HG02798 (cell line): Measurements from ENCODE around the gene PEPD.

Experiments
- ATAC-seq: cut with Tn5 transposase; IDR thresholded peaks from one replicate; pipeline ENCODE4 v1.9.1; 2021; ENCODE audit warnings: mild to moderate bottlenecking; ENCODE audit not compliant: unreplicated experiment, poor library complexity

Gene PEPD

DNA sequence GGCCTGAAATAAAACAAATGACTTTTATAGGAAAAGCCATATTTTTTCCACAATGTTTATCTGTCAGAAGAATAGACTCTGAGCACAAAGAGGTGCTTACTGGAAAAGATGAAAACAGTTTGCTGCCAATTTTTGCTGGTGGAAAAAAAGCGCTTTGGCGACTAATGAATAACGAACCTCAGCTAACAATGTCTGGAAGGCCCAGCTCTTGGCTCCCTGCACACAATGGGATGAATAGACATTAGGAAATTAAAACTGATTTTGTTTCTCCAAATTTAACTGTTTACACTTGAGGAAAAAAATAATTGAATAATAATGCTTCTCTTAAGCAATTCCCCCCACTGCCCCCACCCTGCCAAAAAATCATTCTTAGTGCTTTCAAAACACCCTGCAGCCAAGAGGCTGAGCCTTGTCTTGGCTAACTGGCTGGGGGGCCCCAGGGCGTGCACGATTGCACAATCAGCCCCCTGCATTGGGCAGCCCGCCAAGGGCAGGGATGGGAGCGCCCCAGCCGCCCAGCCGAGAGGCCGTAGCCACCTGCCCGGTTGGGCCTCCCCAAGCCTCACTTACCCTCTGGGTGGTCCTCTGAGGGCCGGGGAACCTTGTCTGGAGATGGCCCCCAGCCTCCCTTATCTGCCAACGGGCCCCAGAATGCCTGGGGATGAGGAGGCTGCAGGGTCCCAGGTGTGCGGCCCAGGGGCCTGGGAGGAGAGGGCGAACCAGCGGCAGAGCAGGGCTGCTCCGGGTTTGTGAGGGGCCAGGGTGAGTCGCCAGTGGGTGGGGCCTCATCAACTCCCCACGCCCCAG lies 131.3 kb downstream of the PEPD start:
- no peak for ATAC-seq

DNA sequence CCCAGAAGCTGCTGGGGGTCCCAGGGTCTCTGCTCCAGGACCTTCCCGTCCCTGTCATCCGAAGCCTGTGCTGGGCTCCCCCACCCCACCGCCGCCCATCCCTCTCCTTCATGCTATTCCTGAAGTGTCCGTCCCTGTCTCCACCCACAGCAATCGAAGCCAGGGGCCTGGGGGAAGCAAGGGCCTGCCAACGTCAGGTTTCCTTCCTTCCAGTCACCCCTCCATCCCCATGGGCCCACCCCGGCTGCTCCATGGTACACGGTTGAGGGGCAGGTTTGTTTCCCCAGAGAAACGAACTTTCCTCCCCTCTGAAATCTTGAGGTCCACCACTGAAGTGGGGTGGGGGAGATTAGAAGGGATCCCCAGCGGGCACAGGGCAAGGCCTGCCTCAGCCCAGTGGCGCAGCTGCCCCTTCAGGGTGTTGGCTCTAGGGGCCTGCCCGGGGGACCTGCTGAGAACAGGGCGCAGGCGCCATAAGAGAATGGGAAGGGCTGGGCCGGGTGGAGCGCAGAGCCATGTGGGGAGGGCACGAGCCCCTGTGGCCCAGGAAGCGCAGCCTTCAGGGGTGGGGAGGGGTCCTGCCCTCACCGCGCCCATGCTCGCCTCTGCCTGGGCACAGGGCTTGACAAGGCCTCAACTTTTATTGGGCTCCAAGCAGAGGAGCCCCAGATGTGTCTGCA lies 132.0 kb downstream of the PEPD start:
- ATAC-seq: no peak

DNA sequence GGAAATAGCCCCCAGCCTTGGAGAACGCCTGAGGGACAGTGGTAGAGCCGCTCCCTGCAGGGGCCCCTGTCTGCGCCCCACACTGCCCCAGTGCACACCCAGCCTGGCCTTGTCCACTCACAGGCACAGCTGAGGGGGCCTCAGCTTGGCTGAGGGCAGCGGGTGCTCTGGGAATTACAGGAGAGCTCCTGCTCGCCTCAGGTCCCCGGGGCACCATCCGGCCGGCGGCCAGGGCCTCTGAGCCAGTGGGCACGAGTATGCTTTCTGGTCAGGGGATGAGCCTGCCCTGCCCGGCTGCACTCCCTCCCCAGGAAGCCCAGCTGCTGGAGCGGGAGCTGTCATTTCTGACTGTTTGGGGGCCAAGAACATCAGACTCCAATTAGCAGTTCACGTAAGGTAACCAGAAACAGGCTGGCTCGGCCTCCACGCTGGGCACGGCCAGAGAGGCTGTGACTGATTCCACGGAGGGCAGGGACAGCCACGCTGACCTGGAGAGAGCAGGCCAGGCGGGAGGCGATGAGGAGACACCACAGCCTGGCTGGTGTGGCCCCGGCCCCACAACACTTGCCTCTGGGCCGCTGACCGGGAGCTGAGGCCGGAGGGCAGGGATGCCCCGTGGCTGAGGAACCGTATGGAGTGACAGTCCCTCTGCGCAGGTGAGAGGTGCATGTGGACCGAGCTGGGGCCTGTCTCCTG lies 132.7 kb downstream of the PEPD start:
- ATAC-seq: no peak

DNA sequence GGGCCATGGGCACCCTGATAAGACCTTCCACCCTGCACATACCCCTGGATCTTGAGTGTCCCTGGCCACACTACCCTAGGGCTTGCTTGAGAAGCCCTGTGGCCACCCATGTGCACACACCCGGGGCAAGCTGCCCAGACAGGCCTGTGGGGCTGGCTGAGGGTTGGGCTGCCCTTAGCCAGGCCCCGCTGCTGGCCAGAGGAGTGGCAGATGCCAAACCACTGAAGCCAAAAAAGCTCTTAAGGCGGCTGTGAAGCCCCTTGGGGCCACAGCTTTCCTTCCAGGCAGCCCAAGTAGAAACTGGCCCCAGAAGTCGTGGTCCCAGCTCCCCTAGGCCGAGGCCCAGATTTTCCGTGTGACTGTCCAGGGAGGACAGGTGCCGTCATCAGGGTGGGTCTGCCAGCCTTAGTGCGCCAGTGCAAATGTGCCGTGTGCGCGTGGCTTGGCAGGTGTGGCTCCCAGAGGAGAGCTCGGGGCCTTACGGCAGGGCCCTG lies 133.3 kb downstream of the PEPD start:
- no peak for ATAC-seq

DNA sequence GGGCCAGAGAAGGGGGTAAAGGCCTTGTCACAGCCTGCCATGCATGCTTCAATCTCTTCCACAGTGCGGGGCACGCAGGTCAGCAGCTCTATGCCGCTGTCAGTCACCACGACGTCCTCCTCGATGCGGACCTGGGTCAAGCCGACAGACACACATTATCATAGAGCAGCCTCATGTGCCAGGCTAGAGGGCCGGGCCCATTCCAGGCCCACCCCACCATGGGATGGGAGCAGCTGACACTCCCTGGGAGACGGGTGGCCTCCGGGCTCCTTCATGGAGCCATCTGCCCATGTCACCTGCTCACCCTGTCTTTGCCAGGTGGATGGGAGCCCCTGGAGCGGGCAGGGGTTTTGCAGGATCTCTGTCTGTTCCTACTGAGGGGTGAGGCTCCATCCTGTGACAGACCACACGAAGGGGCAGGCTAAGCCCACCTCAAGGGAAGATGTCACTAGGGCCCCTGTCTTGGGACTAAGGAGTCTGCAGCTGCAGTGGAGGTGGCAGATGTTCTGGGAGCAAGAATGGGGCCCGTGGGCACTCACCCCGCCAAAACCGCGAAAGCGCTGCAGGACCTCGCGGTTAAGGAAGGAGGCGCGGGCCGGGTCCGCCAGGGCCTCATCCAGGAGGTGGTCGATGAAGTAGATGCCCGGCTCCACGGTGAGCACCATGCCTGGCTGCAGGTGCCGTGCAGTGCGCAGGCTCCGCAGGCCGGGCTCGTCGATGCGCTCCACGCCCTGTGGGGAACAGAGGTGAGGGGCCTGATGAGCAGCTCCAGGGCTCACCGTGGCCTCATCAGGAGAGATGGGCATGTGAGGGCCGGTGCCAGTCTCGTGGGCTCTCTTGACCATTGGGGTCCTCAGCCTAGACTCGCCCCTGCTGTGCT lies 134.0 kb downstream of the PEPD start:
- no peak for ATAC-seq

DNA sequence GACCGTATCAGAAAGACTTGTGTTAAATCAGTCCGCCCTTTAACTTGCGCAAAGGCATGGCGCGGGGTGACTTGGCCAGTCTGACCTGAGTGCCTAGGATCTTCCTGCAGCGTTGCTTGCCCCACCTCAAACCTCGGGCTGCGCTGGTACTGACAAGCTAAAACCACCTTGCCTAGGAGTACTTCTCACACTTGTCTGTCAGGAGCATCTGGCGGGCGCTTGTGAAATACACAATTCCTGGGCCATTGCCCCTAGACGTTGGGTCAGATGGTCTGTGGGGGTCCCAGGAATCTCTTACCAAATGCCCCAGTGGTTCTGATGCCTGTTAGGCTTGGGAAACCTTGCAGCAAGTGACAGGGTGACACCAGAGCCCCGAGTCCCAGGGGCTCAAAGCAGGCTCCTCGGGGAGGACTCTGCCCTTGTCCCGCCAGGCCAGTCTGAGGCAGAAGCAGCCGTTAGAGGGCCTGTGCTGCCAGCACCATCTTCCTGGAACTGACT lies 135.2 kb downstream of the PEPD start:
- ATAC-seq: no peak

DNA sequence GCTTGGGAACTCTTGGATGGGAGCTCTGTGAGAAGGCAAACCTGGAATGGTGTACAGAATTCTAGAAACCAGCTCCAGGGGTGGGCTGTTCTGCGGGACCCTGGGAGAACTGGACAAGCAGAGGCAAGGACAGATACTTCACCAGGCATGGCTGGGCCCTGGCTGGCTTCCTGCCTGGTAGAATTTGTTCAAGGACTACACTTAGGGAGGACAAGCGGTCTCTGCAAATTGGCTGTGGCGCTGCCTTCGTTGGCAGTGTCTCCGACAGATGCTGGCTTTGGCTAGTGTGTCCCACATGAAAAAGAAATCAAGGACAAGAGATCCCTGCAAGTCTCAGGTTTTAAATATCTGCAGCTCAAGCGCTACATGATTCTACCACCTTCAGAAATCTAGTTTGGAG lies 135.6 kb downstream of the PEPD start:
- ATAC-seq: no peak

DNA sequence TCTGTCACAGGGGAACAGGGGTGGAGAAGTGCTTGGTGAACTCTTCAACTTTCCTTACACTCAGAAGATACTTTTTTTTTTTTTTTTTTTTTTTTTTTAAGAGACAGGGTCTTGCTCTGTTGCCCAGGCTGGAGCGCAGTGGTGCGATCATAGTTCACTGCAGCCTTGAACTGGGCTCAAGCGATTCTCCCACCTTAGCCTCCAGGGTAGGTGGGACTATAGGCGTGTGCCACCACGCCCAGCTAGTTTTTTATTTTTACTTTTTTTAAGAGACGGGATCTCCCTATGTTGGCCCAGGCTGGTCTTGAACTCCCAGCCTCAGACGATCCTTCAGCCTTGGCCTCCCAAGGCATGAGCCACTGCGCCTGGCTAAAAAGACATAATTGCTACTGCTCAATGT lies 136.6 kb downstream of the PEPD start:
- no peak for ATAC-seq

DNA sequence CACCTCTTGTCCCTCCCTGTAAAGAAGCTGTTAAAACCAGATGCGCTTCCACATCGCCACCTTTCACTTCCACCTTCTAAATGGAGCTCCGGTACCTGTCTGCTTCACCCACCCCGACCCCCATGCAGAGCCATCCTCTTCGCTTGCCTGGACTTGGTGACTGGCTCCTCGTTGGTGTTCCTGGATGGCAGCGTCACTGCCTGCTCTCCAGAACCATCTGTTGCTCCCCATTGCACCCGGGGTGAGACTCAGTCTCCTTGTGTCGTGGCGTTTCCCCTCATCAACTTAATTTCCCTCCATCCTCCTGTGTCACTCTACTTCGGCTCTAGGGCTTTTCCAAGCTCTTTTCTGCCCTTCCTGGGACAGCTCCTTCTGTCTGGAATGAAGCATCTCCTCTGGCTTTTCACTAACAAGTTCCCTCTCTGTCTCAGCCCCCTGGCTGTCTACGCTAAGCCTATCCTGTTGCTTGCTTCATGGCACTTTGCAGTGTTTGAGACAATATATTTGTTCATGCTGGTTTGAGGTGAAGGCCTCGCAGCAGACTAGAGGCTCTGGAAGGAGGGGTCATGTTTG lies 137.8 kb downstream of the PEPD start:
- no peak for ATAC-seq

DNA sequence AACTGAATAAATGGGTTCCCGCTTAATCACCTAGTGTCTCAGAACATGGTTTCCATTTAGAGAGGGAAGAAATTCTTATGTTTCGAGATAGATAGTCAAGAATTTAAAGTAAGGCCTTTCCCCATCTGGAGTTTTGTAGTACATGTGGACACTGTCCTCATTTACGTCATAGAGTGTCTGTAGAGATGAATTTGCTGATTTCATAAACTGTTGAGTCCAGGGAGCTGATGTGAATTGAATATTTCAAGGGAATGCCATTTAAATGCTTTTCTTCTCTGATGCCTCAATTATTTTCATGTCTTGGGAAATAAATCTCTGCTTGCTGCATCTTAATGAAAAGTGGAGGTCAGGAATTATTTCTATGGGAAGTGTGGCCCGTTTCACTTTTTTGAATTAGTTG lies 138.6 kb downstream of the PEPD start:
- no peak for ATAC-seq

DNA sequence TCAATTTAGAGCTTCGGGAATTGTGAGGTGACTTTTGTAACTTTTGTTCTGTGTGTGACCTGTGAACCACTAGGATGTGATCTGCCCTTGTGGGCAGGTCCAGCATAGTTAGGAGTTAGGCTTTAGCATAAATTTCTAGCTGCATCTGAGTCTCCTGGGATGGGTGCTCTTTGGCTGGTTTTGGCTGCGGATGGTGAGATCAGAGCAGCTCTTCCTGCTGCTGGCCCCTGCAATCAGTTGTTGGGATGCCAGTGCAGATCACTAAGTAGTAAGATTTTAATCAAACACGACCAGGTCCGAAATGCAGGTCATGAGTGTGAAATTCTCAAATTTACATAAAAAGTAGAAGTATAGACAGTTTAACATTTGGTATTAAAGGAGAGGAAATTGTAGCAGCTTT lies 139.6 kb downstream of the PEPD start:
- no peak for ATAC-seq

DNA sequence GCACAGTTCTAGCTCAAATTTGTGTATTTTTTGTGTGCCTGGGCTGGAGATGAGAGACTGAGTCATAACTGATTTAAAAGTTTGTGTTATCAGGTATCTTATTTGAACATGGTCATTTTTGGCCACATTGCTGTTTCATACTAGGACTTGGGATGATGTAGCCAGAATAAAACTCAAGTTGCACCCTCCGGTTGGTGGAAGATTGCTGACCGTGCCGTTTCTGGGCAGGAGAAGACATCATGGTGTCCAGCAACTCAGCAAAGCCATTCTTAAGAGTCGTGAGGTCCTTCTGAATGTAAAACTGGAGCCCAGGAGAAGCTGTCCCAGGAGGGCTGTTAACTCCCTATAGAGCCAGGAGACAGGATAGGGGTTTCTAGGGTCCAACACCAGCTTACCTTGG lies 140.5 kb downstream of the PEPD start:
- no peak for ATAC-seq

DNA sequence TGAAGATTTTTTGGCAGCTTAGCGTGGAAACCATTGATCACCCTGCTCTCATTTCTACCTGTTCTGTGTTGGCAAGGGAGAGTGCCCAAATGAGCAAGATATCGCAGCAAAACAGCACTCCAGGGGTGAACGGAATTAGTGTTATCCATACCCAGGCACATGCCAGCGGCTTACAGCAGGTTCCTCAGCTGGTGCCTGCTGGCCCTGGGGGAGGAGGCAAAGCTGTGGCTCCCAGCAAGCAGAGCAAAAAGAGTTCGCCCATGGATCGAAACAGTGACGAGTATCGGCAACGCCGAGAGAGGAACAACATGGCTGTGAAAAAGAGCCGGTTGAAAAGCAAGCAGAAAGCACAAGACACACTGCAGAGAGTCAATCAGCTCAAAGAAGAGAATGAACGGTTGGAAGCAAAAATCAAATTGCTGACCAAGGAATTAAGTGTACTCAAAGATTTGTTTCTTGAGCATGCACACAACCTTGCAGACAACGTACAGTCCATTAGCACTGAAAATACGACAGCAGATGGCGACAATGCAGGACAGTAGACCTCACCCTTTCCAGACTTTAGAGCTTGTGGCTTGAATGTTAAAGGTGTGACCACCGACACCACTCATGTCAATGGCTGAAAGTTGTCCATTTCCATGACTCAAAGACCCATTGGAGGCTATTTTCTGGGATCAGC lies 142.3 kb downstream of the PEPD start:
- no peak for ATAC-seq

DNA sequence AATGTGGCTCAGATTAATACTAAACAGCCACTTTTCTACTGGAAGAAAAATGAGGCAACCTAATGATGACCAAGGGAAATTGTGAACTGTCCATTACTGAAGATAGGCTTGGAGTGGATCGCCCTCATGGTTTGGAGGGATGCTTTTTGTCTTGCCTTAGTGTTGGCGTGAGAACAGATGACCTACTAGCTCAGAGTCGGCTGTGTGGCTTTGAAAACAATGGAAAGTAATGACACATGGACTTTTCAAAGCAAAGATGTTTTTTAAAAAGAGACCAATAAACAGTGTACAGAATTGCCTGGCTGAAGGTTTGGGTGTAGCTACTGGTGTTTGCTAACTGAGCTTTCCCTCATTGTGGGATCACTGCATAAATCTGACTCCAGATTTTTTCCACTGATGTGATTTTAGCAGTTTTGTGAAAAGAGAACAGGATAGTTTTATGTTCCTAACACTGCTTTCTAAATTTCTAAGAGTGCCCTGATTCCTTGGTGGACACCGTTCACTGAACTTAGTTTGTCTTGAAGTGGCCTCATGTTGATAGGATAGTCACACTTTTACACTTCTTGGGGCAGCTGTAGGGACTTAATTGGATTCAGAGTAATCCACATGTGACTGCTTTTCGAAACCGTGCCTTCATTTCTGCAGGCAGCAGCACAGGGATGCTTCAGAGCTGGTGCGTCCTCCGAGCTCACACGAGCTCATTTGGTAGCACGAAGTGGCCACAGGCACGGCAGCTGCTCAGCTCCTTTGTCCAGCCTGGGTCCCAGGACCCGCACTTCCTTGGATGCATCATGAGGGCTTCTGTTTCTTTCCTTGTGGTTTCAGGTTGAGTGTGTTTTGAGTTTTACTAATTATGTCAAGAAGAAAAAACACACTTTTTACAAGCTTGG lies 143.8 kb downstream of the PEPD start:
- ATAC-seq: no peak

DNA sequence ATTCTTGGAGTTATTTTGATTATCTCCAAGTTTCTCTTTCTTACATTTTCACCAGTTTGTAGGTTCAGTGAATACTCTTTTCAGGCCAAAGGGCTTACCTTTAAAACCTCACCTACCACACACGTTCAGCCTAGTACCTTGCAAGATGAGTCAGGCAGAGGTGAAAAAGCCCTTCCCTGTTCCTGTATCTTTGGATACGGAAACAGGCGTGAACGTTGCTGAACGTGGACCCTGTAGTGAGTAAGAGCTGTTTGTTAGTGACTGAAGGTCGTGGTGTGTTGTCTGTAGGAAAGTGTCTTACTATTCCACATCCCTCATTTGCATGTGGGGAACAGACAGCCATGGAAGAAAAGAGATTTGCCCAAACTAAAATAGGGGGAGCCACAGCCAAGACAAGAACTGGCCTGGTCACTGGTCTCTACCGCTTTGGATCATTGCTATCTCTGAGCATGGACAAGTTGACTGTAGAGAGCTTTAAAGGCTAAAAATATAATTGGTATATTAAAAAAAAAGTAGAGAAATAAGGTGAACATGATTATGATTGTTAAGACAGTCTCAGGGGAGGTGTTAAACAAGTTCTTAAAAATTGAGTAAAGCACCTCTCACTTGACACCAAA lies 144.5 kb downstream of the PEPD start:
- ATAC-seq: no peak

DNA sequence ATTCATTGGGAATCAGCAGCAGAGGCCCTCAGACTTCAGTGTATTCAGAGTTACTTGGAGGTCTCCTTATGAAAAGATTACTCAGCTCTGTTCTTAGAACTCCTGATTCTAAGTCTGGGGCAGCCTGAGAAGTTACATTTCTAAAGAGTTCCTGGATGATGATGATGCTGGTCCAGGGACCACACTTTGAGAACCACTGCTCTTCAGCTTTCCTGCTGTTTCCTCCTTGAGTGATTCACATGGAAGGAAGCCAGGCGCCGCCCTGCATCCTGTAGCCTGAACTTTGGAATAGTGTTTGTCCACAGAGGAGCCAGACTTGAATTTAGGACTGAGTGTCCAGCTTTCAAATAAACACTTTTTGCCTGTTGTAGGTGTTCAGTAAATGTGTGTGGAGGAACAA lies 145.2 kb downstream of the PEPD start:
- ATAC-seq: no peak

DNA sequence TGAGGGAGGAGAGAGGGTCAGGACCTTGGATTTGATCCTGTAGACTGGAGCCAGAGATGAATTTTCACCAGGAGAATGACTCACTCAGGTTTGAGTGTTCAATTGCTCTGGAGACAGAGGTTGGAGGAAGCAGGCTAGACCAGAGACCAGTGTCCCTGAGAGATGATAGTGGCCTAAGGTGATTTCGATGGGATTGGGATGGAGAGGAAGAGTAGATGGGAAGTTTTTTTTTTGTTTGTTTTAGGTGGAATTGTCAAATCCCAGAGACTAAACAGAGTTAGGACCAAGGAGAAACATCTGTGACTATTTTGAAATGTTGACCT lies 145.8 kb downstream of the PEPD start:
- no peak for ATAC-seq
